Stimulated activated effector memory CD8-positive, alpha-beta T cell treated with anti-CD3 and anti-CD28 coated beads, Interleukin-12 subunit alpha, Interleukin-12 subunit beta, amount 100 ng/mL, for 72 hours (primary cell): ENCODE results near the gene RYR3.
A peak's percentile ranks its signal among the peaks of the same experiment; 100 is the strongest.

ENCODE experiments used
- ATAC-seq: fragments of 150-1000 bp; cut with Tn5 transposase; 2 replicates; pipeline ENCODE4 v1.10.0; 2021
- DNase-seq, 2 donors: peaks; one replicate each; pipeline ENCODE4 v3.0.0; 2021 to 2022; ENCODE audit warnings: low spot score in 2 of 2
- H3K27ac Mint-ChIP-seq: one replicate; pipeline ENCODE4 v1.8.0; 2022; ENCODE audit warnings: mild to moderate bottlenecking, mixed read lengths
- H3K36me3 Mint-ChIP-seq: one replicate; pipeline ENCODE4 v1.8.0; 2022; ENCODE audit warnings: mild to moderate bottlenecking, mixed read lengths
- H3K4me1 Mint-ChIP-seq: one replicate; pipeline ENCODE4 v1.8.0; 2022; ENCODE audit warnings: mixed read lengths
- H3K4me3 Mint-ChIP-seq: one replicate; pipeline ENCODE4 v1.8.0; 2022; ENCODE audit warnings: mild to moderate bottlenecking, mixed read lengths
- H3K9me3 Mint-ChIP-seq: one replicate; pipeline ENCODE4 v1.8.0; 2022; ENCODE audit warnings: mixed read lengths

Gene RYR3

DNA sequence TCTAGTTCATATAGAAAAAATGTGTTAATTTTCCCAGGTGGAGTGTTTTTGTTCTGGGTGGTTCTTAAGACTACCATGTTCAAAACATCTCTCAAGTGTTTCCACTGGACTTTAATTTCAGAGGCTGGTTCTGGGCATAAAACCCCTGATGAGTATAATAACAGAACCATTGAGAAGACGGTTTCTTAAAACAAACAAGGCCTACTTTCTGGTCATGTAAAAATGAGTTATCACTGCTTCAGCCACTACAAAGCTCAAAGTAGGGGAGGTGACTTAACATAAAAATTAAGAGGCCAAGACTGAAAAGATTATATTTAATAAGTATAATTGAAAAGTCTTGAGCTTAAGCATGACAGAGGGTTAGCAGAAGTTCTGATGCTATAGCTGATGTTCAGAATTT lies 33.8 kb downstream of the RYR3 start:
- Mint-ChIP-seq H3K36me3 (no peaks in the 10 kb centered on the region), H3K9me3 (peaks cover 3% of the 10 kb centered on the region), H3K4me3 (no peak overlapping the region), H3K4me1 (no peaks in the 10 kb centered on the region), H3K27ac (no peak overlapping the region)
- no peak for DNase-seq
- no peak for ATAC-seq

DNA sequence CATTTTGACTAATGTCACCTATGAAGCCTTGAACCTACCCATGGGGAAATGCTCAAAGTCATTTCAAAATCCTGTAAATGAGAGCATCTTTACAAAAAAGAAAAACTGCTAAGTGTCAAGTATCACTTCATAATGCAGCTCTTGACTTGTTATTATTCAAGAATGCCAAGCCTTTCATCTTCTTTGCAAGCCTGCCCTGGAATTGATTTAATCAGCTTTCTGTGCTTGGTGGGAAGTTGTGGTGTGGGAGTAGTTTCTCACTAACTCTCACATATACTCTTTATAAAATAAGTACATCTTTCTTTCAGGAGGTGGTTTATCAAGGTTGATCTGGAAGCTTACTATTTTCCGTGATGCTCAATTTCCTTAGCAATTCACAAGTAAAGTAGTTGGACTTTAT lies 43.6 kb downstream of the RYR3 start:
- Mint-ChIP-seq H3K27ac (no peak overlapping the region), H3K36me3 (no peaks in the 10 kb centered on the region), H3K9me3 (no peaks in the 10 kb centered on the region), H3K4me3 (no peak overlapping the region), H3K4me1 (no peaks in the 10 kb centered on the region)
- DNase-seq: no peak
- ATAC-seq: no peak

DNA sequence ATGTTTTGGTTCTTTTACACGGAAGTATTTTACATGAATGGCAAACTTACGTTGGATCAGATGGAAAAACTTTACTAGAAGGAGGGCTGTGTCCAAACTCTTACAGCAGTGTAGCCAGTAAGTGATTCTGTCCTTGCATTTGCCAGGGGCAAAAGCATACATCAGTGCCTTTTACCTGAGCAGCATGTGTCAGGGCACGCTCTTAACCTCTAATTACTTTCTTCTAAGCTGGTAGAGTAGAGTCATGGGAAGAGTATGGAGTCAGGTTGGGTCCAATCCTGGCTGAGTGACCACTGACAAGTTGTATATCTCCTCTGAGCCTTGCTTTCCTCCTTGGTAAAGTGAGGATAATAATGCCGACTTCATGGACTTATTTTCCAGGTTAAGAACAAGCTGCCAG lies 47.1 kb downstream of the RYR3 start:
- H3K9me3 Mint-ChIP-seq: no peaks in the 10 kb centered on the region
- DNase-seq: no peak
- no peak overlapping the region for H3K4me3 Mint-ChIP-seq
- H3K27ac Mint-ChIP-seq: no peak overlapping the region
- H3K4me1 Mint-ChIP-seq: no peaks in the 10 kb centered on the region
- H3K36me3 Mint-ChIP-seq: no peaks in the 10 kb centered on the region
- ATAC-seq: no peak

GRCh38 chr15:33358306-33358705 lies 47.5 kb downstream of the RYR3 start:
- Mint-ChIP-seq H3K27ac (no peak overlapping the region), H3K36me3 (no peaks in the 10 kb centered on the region), H3K9me3 (no peaks in the 10 kb centered on the region), H3K4me3 (no peak overlapping the region), H3K4me1 (no peaks in the 10 kb centered on the region)
- no peak for ATAC-seq
- no peak for DNase-seq

DNA sequence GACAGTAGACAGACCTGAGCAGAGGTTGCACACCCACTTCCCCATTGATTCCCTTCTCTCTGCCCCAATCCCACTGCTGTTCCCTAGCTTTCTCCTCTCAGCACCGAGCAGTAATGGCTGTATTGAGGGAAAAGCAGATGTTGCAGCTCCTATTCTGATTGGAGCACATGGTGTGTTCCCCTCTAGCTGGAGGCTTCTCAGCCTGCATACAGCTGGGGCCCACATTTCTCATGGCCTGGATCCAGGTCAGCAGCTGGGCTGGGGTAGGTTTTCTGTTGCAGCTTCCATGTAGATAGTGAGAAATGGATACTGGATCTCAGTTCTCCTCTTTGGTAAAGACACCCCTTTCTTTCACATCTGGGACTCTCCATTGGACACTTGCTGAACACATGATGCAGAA lies 50.1 kb downstream of the RYR3 start:
- DNase-seq: no peak
- no peak for ATAC-seq
- Mint-ChIP-seq H3K9me3 (no peaks in the 10 kb centered on the region), H3K27ac (no peak overlapping the region), H3K36me3 (no peaks in the 10 kb centered on the region), H3K4me3 (no peak overlapping the region), H3K4me1 (no peaks in the 10 kb centered on the region)

GRCh38 chr15:33369941-33370622 lies 59.3 kb downstream of the RYR3 start:
- no peak overlapping the region for H3K4me3 Mint-ChIP-seq
- no peak overlapping the region for H3K27ac Mint-ChIP-seq
- H3K9me3 Mint-ChIP-seq: peaks cover 4% of the 10 kb centered on the region
- DNase-seq: no peak
- ATAC-seq: peak; percentile 24
- H3K36me3 Mint-ChIP-seq: no peaks in the 10 kb centered on the region
- H3K4me1 Mint-ChIP-seq: no peaks in the 10 kb centered on the region

- H3K9me3 Mint-ChIP-seq: peaks cover 7% of the 10 kb centered on the region
- H3K4me1 Mint-ChIP-seq: no peaks in the 10 kb centered on the region
- H3K27ac Mint-ChIP-seq: no peak overlapping the region
- H3K36me3 Mint-ChIP-seq: no peaks in the 10 kb centered on the region
- DNase-seq: no peak
- H3K4me3 Mint-ChIP-seq: no peak overlapping the region
- no peak for ATAC-seq
Observed at GRCh38 chr15:33370623-33371020, 59.9 kb downstream of the RYR3 start.

DNA sequence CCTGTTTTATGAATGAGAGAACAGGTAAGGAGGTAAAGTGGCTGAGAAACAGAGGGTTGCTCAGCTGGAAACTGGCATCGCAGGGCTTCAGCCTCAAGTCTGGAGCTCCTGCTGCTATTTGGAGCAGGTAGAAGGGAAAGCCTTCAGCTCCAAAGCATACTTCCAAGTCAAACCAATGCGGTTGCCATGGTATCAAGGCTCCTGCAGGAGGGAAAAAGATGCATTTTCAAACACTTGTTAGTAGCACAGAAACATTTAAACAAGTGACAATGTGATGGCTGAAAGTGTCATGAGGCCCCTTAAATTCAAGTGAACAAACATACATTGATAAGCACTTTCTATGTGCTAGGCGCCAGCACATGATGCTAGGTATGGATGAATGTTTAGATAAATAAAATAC lies 60.4 kb downstream of the RYR3 start:
- no peak overlapping the region for H3K27ac Mint-ChIP-seq
- no peaks in the 10 kb centered on the region for H3K4me1 Mint-ChIP-seq
- ATAC-seq: no peak

GRCh38 chr15:33374226-33374914 lies 63.6 kb downstream of the RYR3 start:
- H3K9me3 Mint-ChIP-seq: peaks cover 4% of the 10 kb centered on the region
- no peak overlapping the region for H3K27ac Mint-ChIP-seq
- no peak overlapping the region for H3K4me3 Mint-ChIP-seq
- ATAC-seq: no peak
- no peak for DNase-seq
- no peaks in the 10 kb centered on the region for H3K4me1 Mint-ChIP-seq
- H3K36me3 Mint-ChIP-seq: no peaks in the 10 kb centered on the region

More for the DNA sequence above, 60.4 kb downstream of the RYR3 start:
- Mint-ChIP-seq H3K4me3 (no peak overlapping the region), H3K36me3 (no peaks in the 10 kb centered on the region), H3K9me3 (peaks cover 7% of the 10 kb centered on the region)
- DNase-seq: no peak

DNA sequence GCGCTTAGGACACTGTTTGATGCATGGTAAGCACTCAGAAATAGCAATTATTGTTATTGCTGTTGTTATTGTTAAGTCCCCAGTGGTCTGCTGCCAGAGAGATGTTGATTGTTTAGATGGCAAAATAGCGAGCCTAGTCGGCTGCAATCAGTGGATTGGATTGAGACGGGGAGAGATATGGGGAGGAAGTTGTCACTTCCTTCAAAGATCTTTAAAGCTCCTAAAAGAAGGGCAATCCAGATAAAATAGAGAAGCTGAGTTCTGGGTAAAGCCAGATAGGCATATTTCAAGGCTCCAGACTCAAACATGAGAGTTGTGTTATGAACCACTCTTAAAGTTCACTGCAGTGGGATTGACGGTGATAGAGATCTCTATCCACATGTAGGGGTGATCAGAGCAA lies 64.5 kb downstream of the RYR3 start:
- DNase-seq: no peak
- Mint-ChIP-seq H3K4me3 (no peak overlapping the region), H3K36me3 (no peaks in the 10 kb centered on the region), H3K9me3 (peaks cover 4% of the 10 kb centered on the region), H3K27ac (no peak overlapping the region), H3K4me1 (no peaks in the 10 kb centered on the region)
- ATAC-seq: no peak

DNA sequence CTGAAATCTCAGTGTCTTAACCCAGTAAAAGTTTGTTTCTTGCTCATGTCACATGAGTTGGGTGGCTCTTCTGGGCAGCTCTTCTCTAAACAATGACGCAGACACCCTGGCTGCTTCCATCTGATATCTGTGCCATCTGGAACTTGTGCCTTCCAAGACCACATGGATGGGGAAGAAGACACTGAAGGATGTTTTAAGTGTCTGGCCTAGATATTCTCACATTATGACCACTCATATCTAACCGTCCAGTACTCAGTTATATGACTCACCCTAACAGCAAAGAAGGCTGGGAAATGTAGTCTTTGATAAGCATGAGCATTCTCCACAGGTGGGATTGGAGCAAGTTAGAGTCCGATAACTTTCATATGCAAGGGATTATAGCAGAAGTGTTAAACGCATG lies 66.4 kb downstream of the RYR3 start:
- no peaks in the 10 kb centered on the region for H3K36me3 Mint-ChIP-seq
- no peak overlapping the region for H3K27ac Mint-ChIP-seq
- no peak for DNase-seq
- H3K9me3 Mint-ChIP-seq: peaks cover 4% of the 10 kb centered on the region
- no peaks in the 10 kb centered on the region for H3K4me1 Mint-ChIP-seq
- no peak overlapping the region for H3K4me3 Mint-ChIP-seq
- no peak for ATAC-seq

DNA sequence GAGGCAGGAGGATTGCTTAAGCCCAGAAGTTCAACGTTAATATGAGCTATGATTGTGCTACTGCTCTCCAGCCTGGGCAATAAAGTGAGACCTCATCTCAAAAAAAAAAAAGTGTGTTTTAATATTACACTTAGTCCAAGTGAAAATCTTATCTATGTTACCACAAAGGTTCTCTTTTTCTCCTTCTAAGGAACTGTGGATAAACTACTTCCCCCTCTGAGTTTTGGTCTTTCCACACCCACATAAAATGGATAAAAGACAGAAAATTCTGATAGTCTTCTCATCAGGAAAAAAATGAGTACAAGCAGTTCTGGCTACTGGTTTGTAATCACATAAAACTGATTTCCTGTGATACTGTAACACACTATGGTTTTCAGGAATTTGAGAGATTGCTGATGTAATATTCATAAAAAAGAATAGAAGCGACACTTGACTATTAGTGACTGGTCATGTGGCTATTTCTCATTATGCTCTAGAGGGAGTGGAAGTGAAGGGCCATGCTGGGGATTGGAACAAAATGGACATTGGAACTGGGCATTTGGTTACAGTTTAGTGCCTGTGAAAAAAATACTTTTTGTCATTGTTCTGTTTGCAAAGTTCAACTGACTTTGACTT lies 68.2 kb downstream of the RYR3 start:
- Mint-ChIP-seq H3K4me3 (no peak overlapping the region), H3K4me1 (no peaks in the 10 kb centered on the region), H3K27ac (no peak overlapping the region), H3K9me3 (peaks cover 7% of the 10 kb centered on the region), H3K36me3 (no peaks in the 10 kb centered on the region)
- no peak for ATAC-seq
- no peak for DNase-seq

GRCh38 chr15:33380406-33380805 lies 69.6 kb downstream of the RYR3 start:
- Mint-ChIP-seq H3K4me3 (no peak overlapping the region), H3K27ac (no peak overlapping the region)
- no peak for ATAC-seq

GRCh38 chr15:33382491-33382890 lies 71.7 kb downstream of the RYR3 start:
- Mint-ChIP-seq H3K36me3 (no peaks in the 10 kb centered on the region), H3K4me1 (no peaks in the 10 kb centered on the region), H3K9me3 (peaks cover 3% of the 10 kb centered on the region), H3K27ac (no peak overlapping the region), H3K4me3 (no peak overlapping the region)
- DNase-seq: no peak
- ATAC-seq: no peak

More at GRCh38 chr15:33380406-33380805, 69.6 kb downstream of the RYR3 start:
- Mint-ChIP-seq H3K9me3 (peaks cover 4% of the 10 kb centered on the region), H3K36me3 (no peaks in the 10 kb centered on the region), H3K4me1 (no peaks in the 10 kb centered on the region)
- no peak for DNase-seq

DNA sequence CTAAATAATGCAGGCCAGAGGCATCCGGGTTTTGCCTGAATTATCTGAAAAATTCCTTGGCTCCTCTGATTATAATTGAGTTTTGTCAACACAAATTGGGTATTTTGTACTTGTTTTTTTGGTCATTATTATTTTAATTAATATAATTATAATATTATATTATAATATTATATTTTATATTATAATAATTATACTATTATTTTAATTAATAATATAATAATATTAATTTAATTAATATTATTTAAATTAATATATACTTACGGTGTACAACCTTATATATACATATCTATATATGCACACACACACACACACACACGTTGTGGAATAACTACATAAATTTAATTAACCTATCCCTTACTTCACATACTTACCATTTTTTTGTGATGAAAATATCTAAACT lies 73.5 kb downstream of the RYR3 start:
- no peaks in the 10 kb centered on the region for H3K4me1 Mint-ChIP-seq
- no peaks in the 10 kb centered on the region for H3K36me3 Mint-ChIP-seq
- H3K9me3 Mint-ChIP-seq: peaks cover 3% of the 10 kb centered on the region
- ATAC-seq (no peak), DNase-seq (no peak)
- H3K27ac Mint-ChIP-seq: no peak overlapping the region
- no peak overlapping the region for H3K4me3 Mint-ChIP-seq

GRCh38 chr15:33392453-33392852 lies 81.7 kb downstream of the RYR3 start:
- H3K4me3 Mint-ChIP-seq: no peak overlapping the region
- ATAC-seq: no peak
- H3K36me3 Mint-ChIP-seq: no peaks in the 10 kb centered on the region
- no peak for DNase-seq
- no peaks in the 10 kb centered on the region for H3K4me1 Mint-ChIP-seq
- no peak overlapping the region for H3K27ac Mint-ChIP-seq
- peaks cover 2% of the 10 kb centered on the region for H3K9me3 Mint-ChIP-seq
